ENCODE measurements around the gene LY6G6C.

DNA sequence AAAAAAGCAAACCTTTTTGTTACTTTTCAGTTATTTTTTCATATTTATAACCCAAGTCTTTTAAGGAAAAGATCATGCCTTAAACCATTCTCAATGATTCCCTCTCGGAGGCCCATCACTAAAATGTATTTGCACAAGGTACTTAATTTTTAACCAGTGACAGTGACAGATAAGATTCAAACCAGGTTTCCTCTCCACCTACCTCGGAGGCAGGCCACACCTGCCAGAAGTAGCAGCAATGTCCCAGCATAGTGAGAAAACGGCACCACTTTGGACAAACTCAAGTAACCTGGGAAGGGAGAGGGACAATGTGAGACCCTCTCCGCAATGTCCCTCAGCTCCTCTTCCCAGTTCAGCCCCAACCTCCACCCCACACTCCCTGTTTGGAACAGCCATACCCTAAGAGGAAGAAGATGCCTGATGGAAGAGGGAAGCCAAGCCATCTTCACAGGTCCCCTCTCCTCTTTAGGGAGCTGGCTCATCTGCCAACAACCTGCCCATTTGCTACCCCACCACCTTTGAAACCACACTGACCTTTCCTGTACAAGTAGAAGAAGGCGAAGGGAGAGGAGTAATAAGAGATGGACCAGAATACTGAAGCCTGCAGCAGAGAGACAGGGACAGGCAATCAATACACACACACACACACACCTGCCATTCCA is 20.7 kb downstream of the LY6G6C start:
- TF ChIP-seq, protein P1, sequence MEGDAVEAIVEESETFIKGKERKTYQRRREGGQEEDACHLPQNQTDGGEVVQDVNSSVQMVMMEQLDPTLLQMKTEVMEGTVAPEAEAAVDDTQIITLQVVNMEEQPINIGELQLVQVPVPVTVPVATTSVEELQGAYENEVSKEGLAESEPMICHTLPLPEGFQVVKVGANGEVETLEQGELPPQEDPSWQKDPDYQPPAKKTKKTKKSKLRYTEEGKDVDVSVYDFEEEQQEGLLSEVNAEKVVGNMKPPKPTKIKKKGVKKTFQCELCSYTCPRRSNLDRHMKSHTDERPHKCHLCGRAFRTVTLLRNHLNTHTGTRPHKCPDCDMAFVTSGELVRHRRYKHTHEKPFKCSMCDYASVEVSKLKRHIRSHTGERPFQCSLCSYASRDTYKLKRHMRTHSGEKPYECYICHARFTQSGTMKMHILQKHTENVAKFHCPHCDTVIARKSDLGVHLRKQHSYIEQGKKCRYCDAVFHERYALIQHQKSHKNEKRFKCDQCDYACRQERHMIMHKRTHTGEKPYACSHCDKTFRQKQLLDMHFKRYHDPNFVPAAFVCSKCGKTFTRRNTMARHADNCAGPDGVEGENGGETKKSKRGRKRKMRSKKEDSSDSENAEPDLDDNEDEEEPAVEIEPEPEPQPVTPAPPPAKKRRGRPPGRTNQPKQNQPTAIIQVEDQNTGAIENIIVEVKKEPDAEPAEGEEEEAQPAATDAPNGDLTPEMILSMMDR (IDR thresholded peaks at IDR 0.05): no peak
- no peak for TF ChIP-seq POLR2AphosphoS5 (IDR thresholded peaks at IDR 0.05)

Measured in gastroesophageal sphincter (tissue), 3 donors.